H1 (cell line): ENCODE data around the gene CRYBB1. TPM values are rescaled to one million over a fixed set of nuclear protein-coding genes. Genes with fewer than 3 reads are reported as not detected.

ENCODE experiments used
- CTCF ChIA-PET: fragments of 300-600 bp; sonication (Branson Sonifier 250); formaldehyde crosslinking; loops from one replicate; lab custom pipeline; 2021; ENCODE audit not compliant: partially characterized antibody; lab: Charles Lee
- POLR2A ChIA-PET: fragments of 300-600 bp; sonication (Branson Sonifier 250); formaldehyde crosslinking; loops from one replicate; lab custom pipeline; 2021; ENCODE audit warnings: inconsistent platforms; ENCODE audit not compliant: partially characterized antibody; lab: Charles Lee
- DNase-seq, 2 experiments: peaks; one replicate each; pipeline versions ENCODE4 v3.0.0 to v3.0.0-alpha.2; 2010 to 2022; ENCODE audit warnings: low spot score in 2 of 2, low read depth in 1 of 2, mixed read lengths in 1 of 2
- FAIRE-seq: peaks from 2 replicates; lab custom pipeline; 2011; peaks lifted over from hg19 to GRCh38; lab: Jason Lieb, UNC
- H2AFZ ChIP-seq: 2 replicates; pipeline ENCODE4 v1.8.1; 2012; ENCODE audit warnings: low read length, inconsistent platforms
- H2AK5ac ChIP-seq: 2 replicates; pipeline ENCODE4 v1.6.1; 2013; ENCODE audit warnings: low read depth, low read length
- H2BK120ac ChIP-seq: replicated peaks from 2 replicates; pipeline ENCODE3; 2013; ENCODE audit warnings: low read depth, low read length, inconsistent platforms
- H2BK12ac ChIP-seq: 2 replicates; pipeline ENCODE4 v1.6.1; 2013; ENCODE audit warnings: low read depth, low read length
- H2BK15ac ChIP-seq: 2 replicates; pipeline ENCODE4 v1.6.1; 2013; ENCODE audit warnings: low read length
- H2BK20ac ChIP-seq: 2 replicates; pipeline ENCODE4 v1.6.1; 2013; ENCODE audit warnings: low read length
- H2BK5ac ChIP-seq: 2 replicates; pipeline ENCODE4 v1.6.1; 2013; ENCODE audit warnings: low read depth, low read length
- H3K14ac ChIP-seq: 2 replicates; pipeline ENCODE4 v1.6.1; 2013; ENCODE audit warnings: inconsistent platforms; ENCODE audit not compliant: insufficient read length
- H3K18ac ChIP-seq: 2 replicates; pipeline ENCODE4 v1.6.1; 2013; ENCODE audit warnings: low read length; ENCODE audit errors: extremely low read depth
- H3K23ac ChIP-seq: 2 replicates; pipeline ENCODE4 v1.6.1; 2013; ENCODE audit warnings: inconsistent platforms; ENCODE audit not compliant: insufficient read length
- H3K23me2 ChIP-seq: 2 replicates; pipeline ENCODE4 v1.6.1; 2013; ENCODE audit warnings: low read depth, low read length
- H3K27ac ChIP-seq: 2 replicates; pipeline ENCODE4 v1.6.1; 2011; ENCODE audit warnings: low read depth, low read length, inconsistent platforms
- H3K27me3 ChIP-seq, 4 experiments: replicated peaks in 1 of 4; 1 replicate in 1 of 4; 2 replicates in 3 of 4; pipeline versions ENCODE4 v1.6.1 to v1.8.1; 2011 to 2013; ENCODE audit warnings: low read length in 3 of 4, mild to moderate bottlenecking in 3 of 4, inconsistent platforms in 2 of 4, mixed read lengths in 2 of 4, moderate library complexity in 1 of 4; ENCODE audit not compliant: control insufficient read depth in 3 of 4, insufficient read depth in 3 of 4; ENCODE audit errors: extremely low read depth in 1 of 4
- H3K36me3 ChIP-seq, 4 experiments: 2 replicates each; pipeline versions ENCODE4 v1.6.1 to v1.8.1; 2011 to 2013; ENCODE audit warnings: mild to moderate bottlenecking in 4 of 4, low read length in 3 of 4, moderate library complexity in 2 of 4, control low read depth in 1 of 4, inconsistent platforms in 1 of 4; ENCODE audit not compliant: insufficient read depth in 4 of 4, control insufficient read depth in 2 of 4
- H3K4ac ChIP-seq: replicated peaks from 2 replicates; pipeline ENCODE3; 2013; ENCODE audit warnings: low read length, low read depth, mixed read lengths, inconsistent platforms; ENCODE audit not compliant: insufficient read length
- H3K4me1 ChIP-seq, 4 experiments: replicated peaks in 1 of 4; 1 replicate in 1 of 4; 2 replicates in 3 of 4; pipeline versions ENCODE4 v1.6.1 to v1.8.1; 2011 to 2013; ENCODE audit warnings: low read length in 3 of 4, inconsistent platforms in 2 of 4, mixed read lengths in 1 of 4; ENCODE audit not compliant: insufficient read depth in 4 of 4, control insufficient read depth in 3 of 4
- H3K4me2 ChIP-seq, 2 experiments: 2 replicates each; pipeline versions ENCODE4 v1.6.1 to v1.8.1; 2011 to 2013; ENCODE audit warnings: low read depth in 2 of 2, low read length in 2 of 2, control low read depth in 1 of 2, inconsistent platforms in 1 of 2, mild to moderate bottlenecking in 1 of 2; ENCODE audit not compliant: insufficient read depth in 1 of 2
- H3K4me3 ChIP-seq, 4 experiments: fragments of 200-600, 300-600 bp in 1 of 4; sonication (generic), shearing (Covaris generic), sonication (Bioruptor Twin) in 1 of 4; 2 replicates each; pipeline versions ENCODE4 v1.5.1 to v1.8.1; 2011 to 2016; ENCODE audit warnings: low read length in 4 of 4, low read depth in 3 of 4, control low read depth in 2 of 4, inconsistent platforms in 2 of 4, mild to moderate bottlenecking in 2 of 4, mixed read lengths in 1 of 4, moderate library complexity in 1 of 4; ENCODE audit not compliant: insufficient read depth in 2 of 4; ENCODE audit errors: extremely low read depth in 1 of 4
- H3K56ac ChIP-seq: replicated peaks from 2 replicates; pipeline ENCODE3; 2013; ENCODE audit warnings: low read depth, mild to moderate bottlenecking, mixed read lengths, low read length, inconsistent platforms; ENCODE audit not compliant: insufficient read length
- H3K79me1 ChIP-seq: 2 replicates; pipeline ENCODE4 v1.6.1; 2013; ENCODE audit warnings: low read depth, low read length, control low read depth
- H3K79me2 ChIP-seq, 2 experiments: 2 replicates each; pipeline versions ENCODE4 v1.6.1 to v1.8.1; 2012 to 2013; ENCODE audit warnings: low read length in 2 of 2, mild to moderate bottlenecking in 2 of 2, inconsistent platforms in 1 of 2; ENCODE audit not compliant: insufficient read depth in 2 of 2, control insufficient read depth in 1 of 2
- H3K9ac ChIP-seq, 4 experiments: replicated peaks in 1 of 4; 1 replicate in 1 of 4; 2 replicates in 3 of 4; pipeline versions ENCODE4 v1.6.1 to v1.8.1; 2011 to 2013; ENCODE audit warnings: low read depth in 3 of 4, low read length in 3 of 4, control low read depth in 2 of 4, mild to moderate bottlenecking in 2 of 4, moderate library complexity in 2 of 4, inconsistent platforms in 1 of 4; ENCODE audit errors: extremely low read depth in 1 of 4
- H3K9me3 ChIP-seq, 2 experiments: 2 replicates each; pipeline versions ENCODE4 v1.6.1 to v1.8.1; 2012 to 2013; ENCODE audit warnings: mild to moderate bottlenecking in 2 of 2, moderate library complexity in 2 of 2, control low read depth in 1 of 2, inconsistent platforms in 1 of 2, low read depth in 1 of 2, low read length in 1 of 2, mixed read lengths in 1 of 2; ENCODE audit not compliant: insufficient read depth in 2 of 2
- H4K20me1 ChIP-seq, 2 experiments: replicated peaks in 1 of 2; 2 replicates each; pipeline versions ENCODE3 to v1.8.1; 2011 to 2013; ENCODE audit warnings: inconsistent platforms in 2 of 2, low read length in 2 of 2, mild to moderate bottlenecking in 1 of 2; ENCODE audit not compliant: insufficient read depth in 2 of 2, control insufficient read depth in 1 of 2
- H4K5ac ChIP-seq: 2 replicates; pipeline ENCODE4 v1.6.1; 2013; ENCODE audit warnings: low read length, low read depth, mixed read lengths, inconsistent platforms; ENCODE audit not compliant: insufficient read length
- H4K8ac ChIP-seq: 2 replicates; pipeline ENCODE4 v1.8.0; 2013; ENCODE audit warnings: mild to moderate bottlenecking, moderate library complexity, low read length, inconsistent platforms; ENCODE audit not compliant: insufficient read depth; ENCODE audit errors: extremely low read depth
- H4K91ac ChIP-seq: replicated peaks from 2 replicates; pipeline ENCODE3; 2013; ENCODE audit warnings: low read length, mixed read lengths, inconsistent platforms; ENCODE audit not compliant: insufficient read length
- ASH2L ChIP-seq: fragments of 200-600, 300-600 bp; sonication (generic); IDR thresholded peaks from one replicate; pipeline ENCODE4 v1.7.1; 2017; ENCODE audit warnings: low read length
- CBX8 ChIP-seq: fragments of 300-800, 300-1000 bp; sonication (generic); IDR thresholded peaks from 2 replicates; pipeline ENCODE4 v1.7.1; 2016; ENCODE audit warnings: low read depth, low read length, borderline replicate concordance
- CREB1 ChIP-seq: IDR thresholded peaks from 2 replicates; pipeline ENCODE4 v1.6.1; 2012; ENCODE audit warnings: inconsistent platforms
- FOSL1 ChIP-seq: IDR thresholded peaks from 2 replicates; pipeline ENCODE4 v1.6.1; 2011; ENCODE audit warnings: mild to moderate bottlenecking, low read depth, low read length, moderate library complexity; ENCODE audit not compliant: insufficient read depth
- JUN ChIP-seq: IDR thresholded peaks from 2 replicates; pipeline ENCODE4 v1.6.1; 2011; ENCODE audit warnings: low read depth, mild to moderate bottlenecking, improper control_type of control experiment, low read length
- KDM1A ChIP-seq: fragments of 200-600, 300-600 bp; sonication (generic); IDR thresholded peaks from 2 replicates; pipeline ENCODE4 v1.7.1; 2016; ENCODE audit warnings: mild to moderate bottlenecking, low read length, borderline replicate concordance
- MAFK ChIP-seq: IDR thresholded peaks from 2 replicates; pipeline ENCODE4 v1.6.1; 2012; ENCODE audit warnings: low read depth, mild to moderate bottlenecking, improper control_type of control experiment, low read length
- NRF1 ChIP-seq: IDR thresholded peaks from 2 replicates; pipeline ENCODE4 v1.6.1; 2011; ENCODE audit warnings: mild to moderate bottlenecking, low read depth, low read length, improper control_type of control experiment
- PHF8 ChIP-seq: fragments of 200-600 bp; sonication (generic); conservative IDR thresholded peaks from 2 replicates; pipeline ENCODE4 v1.7.1; 2012; ENCODE audit warnings: low read depth, mild to moderate bottlenecking, inconsistent platforms, low read length, moderate library complexity
- POU5F1 ChIP-seq: IDR thresholded peaks from 2 replicates; pipeline ENCODE4 v1.6.1; 2011; ENCODE audit warnings: low read depth, mild to moderate bottlenecking, low read length, moderate library complexity
- RBBP5 ChIP-seq: IDR thresholded peaks from 2 replicates; pipeline ENCODE4 v1.7.1; 2012; ENCODE audit warnings: low read depth, mild to moderate bottlenecking, inconsistent platforms, low read length, moderate library complexity, borderline replicate concordance
- RXRA ChIP-seq: IDR thresholded peaks from 2 replicates; pipeline ENCODE4 v1.6.1; 2011; ENCODE audit warnings: low read depth, mild to moderate bottlenecking, low read length, moderate library complexity; ENCODE audit not compliant: insufficient read depth
- SP2 ChIP-seq: IDR thresholded peaks from 2 replicates; pipeline ENCODE4 v1.6.1; 2012; ENCODE audit warnings: mild to moderate bottlenecking, low read length, inconsistent platforms
- SP4 ChIP-seq: IDR thresholded peaks from 2 replicates; pipeline ENCODE4 v1.6.1; 2012; ENCODE audit warnings: low read length, inconsistent platforms
- TEAD4 ChIP-seq: IDR thresholded peaks from 2 replicates; pipeline ENCODE4 v1.6.1; 2012; ENCODE audit warnings: low read depth, low read length, inconsistent platforms, mixed read lengths
- YY1 ChIP-seq: IDR thresholded peaks from 2 replicates; pipeline ENCODE4 v1.6.1; 2011; ENCODE audit warnings: low read depth, mild to moderate bottlenecking, low read length
- WGBS, 2 experiments: shearing (Covaris generic) in 1 of 2; methylation state at CpG; one replicate each; pipeline versions ENCODE4 v1.1.6 to v1.1.7; 2013 to 2015; ENCODE audit warnings: low lambda C conversion rate in 2 of 2, mixed read lengths in 2 of 2, inconsistent platforms in 1 of 2, low coverage in 1 of 2, missing lambda C conversion rate in 1 of 2; ENCODE audit not compliant: insufficient replicate concordance in 2 of 2, insufficient coverage in 1 of 2, insufficient read length in 1 of 2; ENCODE audit errors: extremely low coverage in 1 of 2, missing lambda C conversion rate in 1 of 2; 5-methylcytosine and 5-hydroxymethylcytosine counted together
- polyA plus RNA-seq, 7 experiments: library from polyadenylated mRNA; depleted of rRNA in 3 of 7; stranded (reverse) in 5 of 7; unstranded in 2 of 7; fragments of >200 nt in 5 of 7; fragments of 200-250 nt in 2 of 7; gene quantifications; 1 replicate in 5 of 7; 2 replicates in 1 of 7; 4 replicates in 1 of 7; pipeline versions ENCODE4 v1.2.1 to v1.2.3, GENCODE V29; 2011 to 2013; ENCODE audit warnings: missing spikeins in 2 of 7, mixed read lengths in 2 of 7
- total RNA-seq: library from RNA; stranded (reverse); fragmentation: NEBNext Ultra II Directional; extraction: Animal tissue kit (Norgen Biotek cat#: 25700); gene quantifications from 2 replicates; pipeline ENCODE4 v1.2.1, GENCODE V29; 2021

CRYBB1 gene
- total and polyA plus RNA-seq, 2 of the 8 experiments (the other 6 are each of a cell fraction or from before 2014, with no cell fraction given) = 1.7 to 6.0 TPM

DNA sequence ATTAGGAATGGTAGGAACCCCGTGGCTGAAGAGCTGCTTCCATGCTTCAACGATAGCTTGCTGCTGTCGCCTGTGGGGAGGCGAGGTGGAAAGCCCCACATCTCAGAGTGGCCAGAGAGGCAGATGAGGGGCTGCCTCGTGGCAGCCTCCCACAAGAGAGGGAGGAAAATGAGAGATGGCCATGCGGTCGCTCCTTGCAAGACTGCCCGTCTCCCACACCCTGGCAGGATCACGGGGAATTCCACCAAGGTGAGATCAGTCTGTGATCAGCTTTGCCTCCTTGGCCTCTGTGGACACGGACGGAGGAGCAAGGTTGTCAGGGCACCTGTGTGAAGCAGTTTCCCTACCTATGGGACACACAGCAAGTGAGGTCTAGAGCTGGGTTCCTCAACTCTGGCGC is 7.0 kb upstream of the CRYBB1 start:
- DNase-seq = no peak
- no peak overlapping the region for H4K5ac ChIP-seq
- H2BK12ac ChIP-seq = peak overlapping the region; percentile 35; the same call in 1 of the 2 replicates
- H3K56ac ChIP-seq = no peak overlapping the region
- no peak overlapping the region for H2BK15ac ChIP-seq
- no peaks in the 10 kb centered on the region for H4K20me1 ChIP-seq
- H3K79me2 ChIP-seq = no peaks in the 10 kb centered on the region
- H3K23ac ChIP-seq = no peak overlapping the region
- H3K4me1 ChIP-seq = no peaks in the 10 kb centered on the region; a peak in 1 of 7 replicates
- no peak overlapping the region for H4K91ac ChIP-seq
- H2BK20ac ChIP-seq = no peak overlapping the region
- no peak for FAIRE-seq
- no peak overlapping the region for H3K9ac ChIP-seq
- CTCF ChIA-PET = interaction anchor here (1.5 kb wide), 3 partner anchors 8 to 40 kb away, joined by 4 to 14 read pairs (median 6); no protein-coding TSS in a partner anchor
- H3K14ac ChIP-seq = no peak overlapping the region
- H3K27me3 ChIP-seq = no peaks in the 10 kb centered on the region
- H3K9me3 ChIP-seq = peaks cover 0 to 3% of the 10 kb centered on the region in 2 experiments; a peak in 1 of 4 replicates
- no peaks in the 10 kb centered on the region for H3K79me1 ChIP-seq
- POLR2A ChIA-PET = interaction anchor here (1.1 kb wide), 1 partner anchor 61 kb away, joined by 4 read pairs; no protein-coding TSS in a partner anchor
- H2BK5ac ChIP-seq = no peak overlapping the region
- no peak overlapping the region for H3K4me2 ChIP-seq
- peak overlapping the region; percentile 38; the same call in 1 of the 2 replicates for H4K8ac ChIP-seq
- WGBS, 2 experiments = 91% methylated on average over 12 of the region's 12 CpGs; no CpG with 5 or more reads in 1 of the 2 experiments
- H3K27ac ChIP-seq = no peak overlapping the region
- H2AK5ac ChIP-seq = no peak overlapping the region; the same call in 1 of the 2 replicates
- H2BK120ac ChIP-seq = no peak overlapping the region
- no peak overlapping the region for H3K4me3 ChIP-seq
- no peak overlapping the region for H3K4ac ChIP-seq
- H3K23me2 ChIP-seq = no peaks in the 10 kb centered on the region
- no peaks in the 10 kb centered on the region for H3K36me3 ChIP-seq
- peak overlapping the region; percentile 3; the same call in 1 of the 2 replicates for H3K18ac ChIP-seq
- H2AFZ ChIP-seq = no peak overlapping the region
- no peak for TF ChIP-seq JUN
- no peak for TF ChIP-seq POU5F1
- no peak for TF ChIP-seq NRF1
- TF ChIP-seq SP2 = no peak
- no peak for TF ChIP-seq FOSL1
- no peak for TF ChIP-seq KDM1A
- no peak for TF ChIP-seq MAFK
- no peak for TF ChIP-seq YY1
- TF ChIP-seq SP4 = no peak
- TF ChIP-seq ASH2L = no peak
- TF ChIP-seq PHF8 = no peak
- TF ChIP-seq TEAD4 = no peak
- no peak for TF ChIP-seq CBX8
- no peak for TF ChIP-seq CREB1
- TF ChIP-seq RXRA = no peak
- no peak for TF ChIP-seq RBBP5
